Effector CD4-positive, alpha-beta T cell (primary cell): ENCODE data around the gene IRF1.
"Not testable (repeated sequence)": the region's sequence is repeated elsewhere in the genome, so short reads cannot be mapped to it uniquely, and the experiment has no call there.

Experiments
- DNase-seq: peaks from one replicate; pipeline ENCODE4 v3.0.0-alpha.2; 2020

Gene IRF1

DNA sequence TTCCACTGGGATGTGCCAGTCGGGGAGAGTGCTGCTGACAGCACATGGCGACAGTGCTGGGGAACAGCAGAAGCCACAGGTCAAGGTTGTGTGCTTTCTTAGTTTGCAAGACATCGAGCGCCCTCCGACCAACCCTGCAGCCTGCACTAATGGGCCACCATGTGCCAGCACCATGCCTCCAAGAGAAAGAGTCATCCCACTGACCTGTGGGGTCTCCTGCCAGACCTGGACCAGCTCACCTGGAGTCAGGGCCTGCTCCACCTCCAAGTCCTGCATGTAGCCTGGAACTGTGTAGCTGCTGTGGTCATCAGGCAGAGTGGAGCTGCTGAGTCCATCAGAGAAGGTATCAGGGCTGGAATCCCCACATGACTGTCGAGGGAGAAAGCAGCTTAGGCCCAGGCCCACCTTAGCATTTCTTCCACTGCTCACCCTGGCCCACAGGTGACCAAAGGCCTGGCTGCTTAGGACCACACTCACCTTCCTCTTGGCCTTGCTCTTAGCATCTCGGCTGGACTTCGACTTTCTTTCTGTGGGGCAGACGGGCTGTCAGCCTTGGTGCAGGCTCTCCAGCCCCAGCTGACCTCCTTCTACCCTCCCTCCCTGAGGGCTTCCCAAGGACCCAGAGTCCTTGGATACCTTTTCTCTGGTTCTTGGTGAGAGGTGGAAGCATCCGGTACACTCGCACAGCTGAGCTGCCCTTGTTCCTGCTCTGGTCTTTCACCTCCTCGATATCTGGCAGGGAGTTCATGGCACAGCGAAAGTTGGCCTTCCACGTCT is 4.1 kb downstream of the IRF1 start:
- DNase-seq: no peak

DNA sequence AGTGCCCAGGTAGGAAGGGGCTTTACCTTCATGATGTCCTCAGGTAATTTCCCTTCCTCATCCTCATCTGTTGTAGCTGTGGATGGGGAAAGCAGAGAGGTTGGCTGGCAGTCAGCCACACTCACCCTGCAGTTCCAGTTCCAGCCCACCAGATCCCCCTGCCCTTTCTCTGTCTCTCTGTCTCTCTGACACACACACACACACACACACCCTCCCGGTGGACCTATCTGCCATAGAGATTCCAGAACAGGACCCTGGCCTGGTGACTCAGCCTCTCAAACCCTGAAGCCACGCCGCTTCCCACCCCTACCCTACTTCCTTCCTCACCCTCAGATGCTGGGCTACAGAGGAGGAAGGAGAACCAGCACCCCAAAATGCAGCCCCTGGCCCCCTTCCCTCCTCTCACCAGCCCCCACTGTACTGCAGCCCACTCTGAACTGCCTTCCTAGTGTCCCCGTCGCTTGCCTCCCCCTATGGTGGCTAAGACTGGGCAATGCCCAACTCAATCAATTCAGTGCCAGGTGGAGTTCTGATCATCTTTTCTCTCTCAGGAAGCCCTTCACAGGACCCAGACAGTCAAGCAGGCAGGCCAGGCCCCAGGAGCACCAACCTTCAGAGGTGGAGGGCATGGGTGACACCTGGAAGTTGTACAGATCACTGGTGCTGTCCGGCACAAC is 4.8 kb downstream of the IRF1 start:
- peak; percentile 16 for DNase-seq

DNA sequence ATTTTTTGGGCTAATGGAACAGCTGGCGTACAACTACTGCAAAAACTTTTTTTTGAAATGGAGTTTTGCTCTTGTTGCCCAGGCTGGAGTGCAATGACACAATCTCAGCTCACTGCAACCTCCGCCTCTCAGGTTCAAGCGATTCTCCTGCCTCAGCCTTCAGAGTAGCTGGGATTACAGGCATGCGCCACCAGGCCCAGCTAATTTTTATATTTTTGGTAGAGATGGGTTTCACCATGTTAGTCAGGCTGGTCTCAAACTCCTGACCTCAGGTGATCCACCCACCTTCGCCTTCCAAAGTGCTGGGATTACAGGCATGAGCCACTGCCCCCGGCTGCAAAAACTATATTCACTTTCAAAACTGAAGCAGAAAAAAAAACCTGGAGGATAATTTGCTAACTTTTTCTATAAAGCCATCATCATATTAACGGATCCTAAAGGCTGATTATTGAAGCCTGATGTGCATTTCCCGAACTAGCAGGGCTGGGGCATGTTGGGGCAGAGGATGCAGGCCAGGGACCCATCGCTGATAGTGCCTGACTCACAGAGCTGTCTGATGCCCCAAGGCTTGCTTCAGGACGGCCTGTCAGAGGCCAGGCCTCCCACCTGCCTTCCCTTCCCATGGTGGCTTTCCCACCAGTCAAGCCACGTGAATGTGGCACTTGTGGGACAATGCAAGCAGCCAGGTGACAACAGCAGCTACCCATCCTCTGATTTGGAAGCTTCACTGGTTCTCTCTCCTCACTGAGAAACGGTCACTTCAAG is 5.5 kb downstream of the IRF1 start:
- DNase-seq: not testable (repeated sequence)

DNA sequence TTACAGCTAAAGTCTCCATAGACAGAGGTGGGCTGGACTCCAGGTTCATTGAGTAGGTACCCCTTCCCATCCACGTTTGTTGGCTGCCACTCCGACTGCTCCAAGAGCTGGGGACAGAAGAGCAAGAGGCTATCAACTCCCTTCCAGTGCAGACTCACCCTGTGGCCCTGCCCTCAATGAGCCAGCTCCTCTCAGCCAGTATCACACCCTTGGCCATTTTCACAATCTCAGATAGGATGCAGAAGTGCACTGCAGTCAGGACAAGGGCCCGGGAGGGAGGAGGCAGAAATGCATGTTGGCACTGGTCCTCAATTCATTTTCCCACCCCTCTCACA is 6.2 kb downstream of the IRF1 start:
- DNase-seq: no peak

DNA sequence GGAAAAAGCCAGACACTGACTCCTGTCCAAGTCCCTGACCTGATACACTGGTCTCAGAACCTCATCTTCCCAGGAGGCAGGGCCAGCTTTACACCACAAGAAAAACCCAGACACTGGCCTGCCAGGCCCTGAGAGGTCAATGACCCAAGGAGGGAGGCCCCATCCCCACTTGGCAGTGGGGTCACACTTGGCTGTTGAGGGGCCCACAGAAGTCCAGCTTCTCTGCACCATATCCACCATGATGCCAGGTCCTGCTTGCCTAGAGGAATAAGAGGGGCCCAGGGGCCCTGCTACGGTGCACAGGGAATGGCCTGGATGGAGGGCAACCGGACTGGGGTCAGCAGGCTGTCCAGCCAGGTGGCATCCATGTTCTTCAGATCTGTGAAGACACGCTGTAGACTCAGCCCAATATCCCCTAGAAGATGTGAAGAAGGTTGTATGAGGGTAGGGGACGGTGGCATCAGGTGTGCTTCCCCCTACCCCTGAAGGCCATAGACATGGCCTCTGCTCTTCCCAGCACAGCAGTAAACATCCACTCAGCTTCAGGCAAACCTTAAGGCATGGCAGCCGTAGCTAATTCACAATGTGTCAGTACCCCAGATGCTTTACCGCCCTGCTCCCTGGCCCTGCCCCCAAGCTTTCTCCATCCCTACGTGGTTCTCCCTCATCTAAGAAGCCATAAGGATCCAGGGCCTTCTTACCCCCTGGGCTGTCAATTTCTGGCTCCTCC is 6.7 kb downstream of the IRF1 start:
- no peak for DNase-seq

DNA sequence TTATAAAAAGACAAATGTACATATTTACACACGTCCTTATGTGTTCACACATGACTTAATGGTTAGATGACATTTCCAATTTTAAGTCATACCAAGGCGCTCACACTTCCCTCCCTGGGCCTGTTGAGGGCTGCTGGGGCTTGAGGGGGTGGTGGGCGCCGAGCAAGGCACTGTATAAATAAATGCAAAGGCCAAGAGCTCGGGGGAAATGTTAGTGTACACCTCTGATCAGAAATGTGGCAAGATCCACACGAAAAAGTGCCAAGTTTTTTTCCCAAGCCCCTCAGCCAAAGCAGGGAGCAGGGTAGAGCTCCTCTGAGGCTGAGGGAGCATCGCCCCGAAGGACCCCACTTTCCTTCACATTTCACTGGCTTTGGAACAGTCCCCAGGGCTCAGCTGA is 7.5 kb downstream of the IRF1 start:
- no peak for DNase-seq

DNA sequence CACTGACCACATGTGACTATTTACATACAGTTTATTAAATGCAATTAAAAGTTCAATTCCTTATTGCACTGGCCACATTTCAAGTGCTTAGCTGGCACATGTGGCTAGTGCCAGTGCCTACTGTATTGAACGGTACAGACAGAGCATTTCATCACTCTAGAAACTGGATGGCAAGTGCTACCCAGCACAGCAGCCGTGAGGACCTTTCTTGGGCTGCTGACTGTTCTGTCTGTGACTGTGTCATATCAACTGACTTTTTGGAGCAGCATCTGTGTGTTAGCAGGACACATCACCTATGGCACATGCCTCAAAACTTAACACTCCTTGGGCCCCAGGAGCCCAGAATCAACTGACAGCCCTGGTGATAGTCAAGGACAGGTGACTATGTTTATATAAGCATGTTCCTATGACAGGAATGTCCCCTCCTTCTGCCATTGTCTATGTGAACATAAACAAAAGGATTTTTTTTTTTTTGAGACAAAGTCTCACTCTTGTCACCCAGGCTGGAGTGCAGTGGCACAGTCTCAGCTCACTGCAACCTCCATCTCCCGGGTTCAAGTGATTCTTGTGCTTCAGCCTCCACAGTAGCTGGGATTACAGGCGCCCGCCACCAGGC is 8.9 kb downstream of the IRF1 start:
- DNase-seq: no peak

DNA sequence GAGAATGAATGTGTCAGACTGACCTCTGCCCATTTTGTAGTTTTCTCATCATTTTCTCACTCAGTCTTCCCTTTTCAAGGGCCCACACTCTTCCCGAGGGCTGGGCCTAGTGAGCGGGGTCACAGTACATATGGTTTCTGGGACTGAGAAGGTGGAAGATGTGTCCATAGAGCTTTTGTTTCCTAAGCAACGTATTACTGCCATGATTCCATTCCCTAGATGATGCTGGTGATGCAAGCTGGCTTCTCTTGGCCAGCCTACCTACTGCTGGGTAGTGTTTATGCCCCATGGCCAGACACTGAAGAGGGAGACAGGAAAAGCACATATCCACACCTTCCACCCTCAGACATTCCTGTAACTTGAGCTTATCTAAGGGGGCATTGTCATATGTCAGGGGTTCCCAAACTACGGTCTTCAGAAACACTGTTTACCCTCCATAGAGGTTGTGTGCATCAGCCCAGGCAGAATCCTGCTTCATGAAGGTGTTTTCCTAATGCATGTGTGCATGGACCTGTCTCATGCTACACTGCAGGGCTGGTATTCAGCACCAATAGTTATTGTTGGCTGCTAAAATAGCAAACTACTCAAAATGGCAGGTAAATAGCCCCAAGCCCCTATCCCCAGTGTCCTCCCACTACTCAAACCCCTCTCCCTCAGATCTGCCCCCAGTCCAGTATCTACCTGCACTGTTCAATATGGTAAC is 9.5 kb downstream of the IRF1 start:
- no peak for DNase-seq

DNA sequence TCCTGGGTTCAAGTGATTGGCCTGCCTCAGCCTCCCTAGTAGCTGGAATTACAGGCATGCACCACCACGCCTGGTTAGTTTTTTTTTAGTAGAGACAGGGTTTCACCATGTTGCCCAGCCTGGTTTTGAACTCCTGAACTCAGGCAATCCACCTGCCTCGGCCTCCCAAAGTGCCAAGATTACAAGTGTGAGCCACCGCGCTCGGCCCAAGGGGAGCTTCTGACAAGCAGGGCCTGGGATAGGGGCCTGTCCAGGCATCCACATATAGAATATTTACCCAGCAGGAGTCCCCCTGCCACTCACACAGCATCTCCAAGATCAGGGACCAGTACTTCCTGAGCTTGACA is 10.1 kb downstream of the IRF1 start:
- no peak for DNase-seq

DNA sequence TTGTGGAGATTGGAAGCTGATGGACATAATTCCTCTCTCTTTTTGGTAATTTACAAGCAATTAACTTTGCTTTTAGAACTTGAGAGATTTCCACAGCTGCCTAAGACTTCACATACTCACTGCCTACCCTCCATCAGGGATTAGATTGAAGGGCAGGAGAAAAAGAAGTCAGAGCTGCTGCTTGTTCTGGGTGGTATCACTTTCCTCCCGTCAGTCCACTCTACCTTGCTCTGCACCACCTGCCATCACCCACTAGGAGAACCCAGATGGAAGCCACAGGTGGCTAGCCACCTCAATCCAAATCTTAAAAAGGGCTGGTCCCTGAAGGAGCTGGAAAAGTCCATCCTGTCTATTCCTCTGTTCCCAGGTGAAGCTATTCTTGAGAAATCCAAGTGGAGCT is 10.5 kb downstream of the IRF1 start:
- DNase-seq: no peak

DNA sequence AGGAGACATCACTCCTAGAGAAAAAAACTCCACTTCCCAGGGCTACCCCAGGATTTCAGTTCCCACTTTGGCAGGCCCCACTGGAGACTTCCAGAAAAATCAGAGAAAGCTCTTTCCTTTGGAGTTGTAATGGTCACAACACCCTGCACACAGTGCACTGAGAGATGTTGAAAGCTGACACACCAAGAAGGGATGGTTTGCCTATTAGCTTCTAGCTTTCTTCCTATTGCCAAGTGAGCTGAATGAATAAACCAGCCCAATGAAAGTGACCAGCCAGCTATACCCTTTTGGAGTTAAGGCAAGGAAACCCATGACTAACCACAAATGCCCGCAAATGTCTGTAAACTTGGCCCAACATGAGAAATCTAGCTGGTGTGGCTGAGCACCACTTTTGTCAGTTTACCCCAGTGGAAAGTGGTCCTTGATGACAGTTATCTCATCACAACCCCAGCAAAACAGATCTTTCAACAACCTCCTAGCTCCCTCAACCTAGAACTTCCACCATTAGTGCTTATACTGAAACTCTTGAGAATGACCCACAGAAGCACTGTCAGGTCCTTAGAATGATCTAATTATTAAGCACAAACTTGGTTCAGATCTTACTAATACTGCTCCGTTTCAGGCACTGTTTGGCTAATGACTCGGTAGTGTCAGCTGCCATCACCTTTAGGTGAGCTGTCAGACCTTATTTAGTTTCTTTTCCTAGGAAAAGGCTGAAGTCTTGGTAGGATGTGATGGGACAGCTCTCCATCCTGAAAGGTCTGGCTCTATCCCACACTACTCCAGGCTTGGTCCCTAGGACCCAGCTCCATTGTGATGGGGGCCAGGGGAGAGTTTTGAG is 11.2 kb downstream of the IRF1 start:
- DNase-seq: no peak

DNA sequence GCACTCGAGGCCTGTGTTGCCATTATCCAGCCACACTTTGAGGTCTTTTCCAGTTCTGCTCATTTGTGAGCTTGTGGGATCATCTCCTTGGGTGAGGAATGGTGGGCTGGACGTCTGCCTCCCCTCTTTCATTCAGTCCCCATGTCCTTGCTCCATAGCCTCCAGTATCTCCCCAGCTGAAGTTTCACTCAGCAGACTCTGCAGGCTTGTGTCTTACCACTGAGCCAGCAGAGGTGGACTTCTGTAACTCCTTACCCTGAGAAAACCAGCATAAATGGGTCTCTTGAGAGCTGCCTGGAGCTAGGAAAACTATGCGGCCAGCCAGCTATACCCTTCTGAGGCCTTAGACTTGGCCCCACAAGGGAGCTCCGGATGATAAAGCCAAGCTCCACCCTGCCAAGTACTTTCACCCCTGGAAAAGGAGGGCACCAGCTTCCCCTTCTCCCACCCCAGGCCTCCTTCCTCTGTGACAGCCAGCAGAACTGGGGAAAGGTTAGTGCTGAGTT is 12.2 kb downstream of the IRF1 start:
- no peak for DNase-seq

DNA sequence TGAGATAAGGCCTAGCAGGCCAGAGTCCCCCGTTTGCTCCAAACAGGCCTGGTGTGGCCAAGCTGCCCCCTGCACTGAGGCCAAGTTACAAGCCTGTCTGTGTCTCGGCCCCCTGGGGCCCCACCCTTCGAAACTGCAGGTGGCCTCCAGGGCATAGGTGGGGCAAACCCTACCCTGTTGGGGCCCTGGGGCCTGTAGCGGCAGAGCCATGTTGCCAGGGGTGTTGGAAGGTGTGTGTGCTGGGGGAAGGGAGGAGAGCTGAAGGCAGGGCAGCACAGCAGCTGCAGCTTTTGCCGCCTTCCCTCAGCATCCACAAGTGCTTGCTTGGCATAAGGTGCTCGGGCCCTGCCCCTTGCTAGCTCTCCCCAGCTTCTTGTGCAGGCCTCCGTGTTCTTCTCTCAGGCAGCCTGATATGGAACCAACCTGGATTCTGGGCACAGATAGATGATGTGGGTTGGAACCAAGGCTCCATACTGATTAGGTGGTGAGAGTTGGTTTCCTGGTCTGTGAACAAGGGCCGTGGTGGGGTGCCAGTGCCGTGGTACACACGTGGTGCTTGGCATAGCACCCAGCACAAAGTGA is 12.7 kb downstream of the IRF1 start:
- DNase-seq: no peak

DNA sequence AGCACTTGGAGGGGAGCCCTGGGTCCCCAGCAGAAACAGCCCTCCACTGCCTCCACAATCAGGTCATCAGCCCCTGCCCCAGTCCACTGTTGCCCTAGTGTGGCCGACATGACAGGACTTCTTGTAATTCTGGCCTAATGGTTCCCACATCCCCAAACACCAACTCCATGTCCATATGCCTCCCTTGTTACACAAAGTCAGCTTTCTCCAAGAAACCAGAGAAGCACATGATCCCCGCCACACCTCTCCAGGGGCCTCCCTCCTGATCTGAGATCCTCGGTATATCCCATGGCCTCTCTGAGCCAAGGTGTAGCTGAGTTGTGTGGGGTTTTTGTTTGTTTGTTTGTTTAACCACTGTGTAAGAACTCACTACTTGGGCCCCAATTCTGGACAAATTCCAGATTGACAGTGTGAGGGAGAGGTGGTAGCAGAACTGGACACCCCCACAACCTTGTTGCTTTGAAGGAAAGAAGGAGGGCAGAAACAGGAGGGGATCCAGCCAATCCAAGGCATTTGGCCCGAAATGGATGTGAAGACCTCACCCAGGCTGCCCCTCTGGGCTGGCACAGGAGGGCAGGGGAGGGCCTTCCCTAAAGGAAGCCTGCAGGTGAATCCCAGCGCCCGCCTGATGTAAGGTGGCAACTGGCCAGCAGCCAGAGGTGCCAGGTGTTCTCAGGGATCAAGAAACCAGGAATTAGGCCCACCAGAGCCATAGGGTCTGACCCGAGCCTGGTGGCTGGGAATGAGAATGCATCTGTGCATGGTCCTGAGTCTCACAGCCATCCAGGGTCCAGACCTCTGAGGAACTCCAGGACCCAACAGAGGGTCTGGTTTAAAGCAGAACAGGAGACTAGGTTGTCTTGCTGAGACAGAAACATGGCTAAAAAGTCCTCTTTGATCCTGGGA is 13.4 kb downstream of the IRF1 start:
- DNase-seq: no peak

DNA sequence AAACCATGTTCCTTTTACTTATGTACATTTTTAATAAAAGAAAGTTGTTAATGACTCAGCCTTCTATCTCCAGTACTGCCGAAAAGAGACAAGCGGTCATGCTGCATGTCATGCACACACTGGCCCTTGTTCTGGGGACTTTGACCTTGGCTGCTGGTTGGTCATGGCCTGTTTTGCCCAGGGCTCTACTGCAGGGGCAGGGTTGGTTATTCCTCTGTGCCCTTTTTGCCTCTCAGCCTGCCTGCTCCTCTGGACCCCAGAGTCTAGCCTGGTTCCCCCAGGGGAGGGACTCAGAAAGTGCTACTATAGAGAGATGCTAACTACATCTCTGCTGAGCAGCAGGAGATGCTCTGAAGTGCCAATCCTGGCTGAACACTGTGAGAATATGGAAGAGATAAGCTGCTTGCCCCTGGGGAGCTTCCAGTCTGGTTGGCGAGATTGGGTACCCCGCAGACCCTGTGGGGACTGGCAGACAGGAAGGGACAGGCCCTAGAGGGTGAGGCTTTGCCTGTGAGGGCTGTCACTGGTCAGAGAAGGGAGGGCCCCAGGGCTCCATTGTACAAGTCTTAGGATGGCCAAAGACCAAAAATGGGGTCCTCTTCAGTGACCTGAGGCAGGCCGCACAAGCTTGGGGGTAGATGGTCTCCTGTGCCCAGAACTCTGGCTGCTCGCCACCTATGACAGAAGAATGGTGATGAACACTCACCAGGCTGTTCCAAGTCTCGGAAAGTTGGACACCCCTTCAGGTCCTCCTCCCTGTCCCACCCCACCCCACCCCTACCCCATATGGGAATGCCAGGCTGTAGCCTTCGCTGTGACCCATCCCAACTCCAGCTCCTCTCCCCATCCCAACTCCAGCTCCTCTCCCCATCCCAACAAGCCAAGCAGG is 14.3 kb downstream of the IRF1 start:
- DNase-seq: no peak

DNA sequence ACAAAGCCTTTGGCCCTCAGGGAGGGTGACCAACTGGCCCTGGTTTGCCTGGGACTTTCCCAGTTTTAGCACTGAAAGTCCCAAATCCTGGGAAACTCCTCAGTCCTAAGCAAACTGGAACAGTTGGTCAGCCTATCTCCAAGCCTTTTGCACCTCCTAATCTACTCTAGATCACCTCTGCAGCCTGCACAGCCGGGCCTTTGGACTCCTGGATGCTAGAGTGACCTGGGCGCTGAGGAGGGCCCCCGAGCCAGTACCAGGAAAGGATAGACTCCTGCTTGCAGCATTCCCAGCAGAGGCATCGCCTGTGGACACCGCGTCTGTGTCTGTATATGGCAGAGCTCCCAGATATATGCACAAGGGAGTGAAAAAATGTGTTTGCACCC is 15.1 kb downstream of the IRF1 start:
- DNase-seq: no peak

DNA sequence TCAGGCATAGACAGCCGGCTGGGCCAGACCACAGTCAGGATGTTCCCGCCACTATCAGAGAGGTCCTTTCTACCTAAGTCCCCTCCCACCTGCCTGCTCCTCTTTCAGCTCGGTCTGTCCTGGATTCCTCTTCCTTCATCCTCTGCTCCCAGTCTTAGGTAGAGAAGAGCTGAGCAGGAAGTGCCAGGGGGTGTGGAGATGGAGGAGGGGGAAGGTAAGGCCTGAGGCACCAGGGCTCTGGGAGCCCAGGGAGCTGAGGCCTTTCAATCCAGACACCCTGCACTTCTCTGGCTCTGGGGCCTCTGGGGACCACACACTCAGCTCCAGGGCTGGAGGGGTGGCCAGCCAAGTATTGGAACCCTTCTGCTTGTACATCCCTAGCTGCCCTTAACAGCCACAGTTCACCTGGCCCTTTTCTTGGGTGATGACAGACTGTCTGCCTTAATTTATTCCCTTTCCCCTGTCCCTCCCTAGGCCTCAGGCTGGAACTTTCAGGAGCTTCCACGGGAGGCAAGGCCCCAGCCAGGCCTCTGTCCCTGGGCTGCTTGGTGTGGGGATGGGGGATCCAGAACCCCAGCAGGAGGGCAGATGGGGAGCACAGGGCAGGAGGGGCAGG is 15.6 kb downstream of the IRF1 start:
- DNase-seq: no peak

DNA sequence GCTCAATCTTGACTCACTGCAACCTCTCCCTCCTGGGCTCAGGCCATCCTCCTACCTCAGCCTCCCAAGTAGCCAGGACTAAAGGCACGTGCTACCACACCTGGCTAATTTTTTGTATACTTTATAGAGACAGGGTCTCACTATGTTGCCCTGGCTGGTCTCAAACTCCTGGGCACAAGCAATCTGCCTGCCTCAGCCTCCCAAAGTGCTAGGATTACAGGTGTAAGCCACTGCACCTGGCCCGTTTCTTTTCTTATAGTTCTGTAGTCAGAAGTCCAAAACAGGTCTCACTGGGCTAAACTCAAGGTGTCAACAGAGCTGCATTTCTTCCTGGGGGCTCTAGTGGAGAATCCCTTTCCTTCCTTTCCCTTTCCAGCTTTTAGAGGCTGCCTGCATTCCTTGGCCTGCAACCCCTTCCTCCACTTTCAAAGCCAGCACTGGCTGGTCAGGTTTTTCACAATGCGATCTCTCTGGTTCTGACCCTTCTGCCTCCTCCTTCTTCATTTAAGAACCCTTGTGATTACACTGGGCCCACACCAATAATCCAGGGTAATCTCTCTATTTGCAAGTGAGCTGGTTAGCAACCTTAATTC is 16.3 kb downstream of the IRF1 start:
- no peak for DNase-seq
